HG03064 (cell line): ENCODE data around the gene NPSR1.

Experiments used
- ATAC-seq: cut with Tn5 transposase; IDR thresholded peaks from one replicate; pipeline ENCODE4 v1.9.1; 2021; ENCODE audit warnings: low read depth; ENCODE audit not compliant: unreplicated experiment

Gene NPSR1

DNA sequence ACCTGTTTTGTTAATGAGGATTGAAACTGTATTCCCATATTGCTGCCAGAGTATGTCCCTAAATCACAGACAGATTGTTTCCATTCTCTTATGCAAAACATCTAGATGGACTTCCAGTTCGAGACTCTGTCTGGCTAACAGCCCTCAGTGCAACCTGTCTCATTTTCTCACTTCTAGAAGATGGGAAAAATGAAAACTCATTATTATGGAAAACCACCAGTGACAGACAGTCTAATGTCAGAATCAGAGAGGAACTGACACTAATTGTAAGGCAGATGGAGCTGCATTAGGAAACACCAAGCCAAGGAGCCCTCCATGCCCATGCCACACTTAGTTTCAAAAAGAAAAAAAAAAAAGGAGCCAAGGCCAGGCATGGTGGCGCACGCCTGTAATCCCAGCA is 61.6 kb downstream of the NPSR1 start:
- no peak for ATAC-seq

DNA sequence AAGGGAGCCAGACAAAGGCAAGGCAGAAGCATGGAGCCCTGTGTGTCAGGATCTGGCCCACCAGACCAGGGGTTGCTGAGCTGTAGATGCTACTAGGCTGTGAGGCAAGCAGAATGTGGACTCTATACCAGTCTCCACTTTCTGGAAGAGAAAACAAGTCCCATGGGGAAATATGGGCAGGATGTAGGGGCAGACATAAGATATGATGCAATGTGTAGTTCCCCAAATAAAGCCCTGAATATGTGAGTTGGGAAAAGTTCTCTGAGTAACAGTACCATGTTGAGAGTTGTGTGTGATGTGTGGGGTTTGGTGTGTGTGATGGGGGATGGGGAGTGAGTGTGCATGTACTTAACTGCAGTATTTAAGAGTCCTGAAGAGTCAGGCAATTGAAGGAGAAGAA is 62.3 kb downstream of the NPSR1 start:
- no peak for ATAC-seq

- no peak for ATAC-seq
Measured at GRCh38 chr7:34723338-34723737, 65.3 kb downstream of the NPSR1 start.

DNA sequence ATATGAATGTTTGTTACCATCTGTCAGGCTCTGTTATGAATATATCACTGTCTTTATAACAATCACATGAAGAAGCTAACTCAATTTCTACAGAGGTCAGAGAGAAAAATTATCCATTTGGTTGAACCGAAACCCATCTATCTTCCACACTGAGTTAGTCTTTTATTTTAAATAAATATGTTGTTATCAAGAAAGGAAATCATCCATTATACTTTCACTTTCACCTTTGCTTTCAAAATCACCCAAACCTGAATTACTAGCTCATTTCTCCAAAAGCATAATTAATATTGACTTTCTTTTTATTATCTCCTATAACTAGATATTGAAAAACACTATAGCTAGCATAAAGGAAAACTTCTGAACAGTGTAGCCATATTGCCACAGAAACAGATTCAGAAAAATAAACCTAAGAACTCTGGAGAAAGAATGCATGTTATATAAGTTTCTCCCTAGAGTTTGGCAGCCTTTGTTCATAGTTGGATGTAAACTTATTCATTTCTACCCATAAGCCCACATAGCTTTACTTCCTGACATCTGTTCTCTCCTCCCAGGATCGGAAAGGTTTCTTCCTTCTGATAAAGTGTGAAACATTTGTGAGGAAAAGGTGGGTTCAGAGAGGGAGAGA is 66.0 kb downstream of the NPSR1 start:
- ATAC-seq = no peak

- no peak for ATAC-seq
Measured at GRCh38 chr7:34726221-34726620, 68.2 kb downstream of the NPSR1 start.

- ATAC-seq = no peak
Measured at GRCh38 chr7:34727464-34727995, 69.5 kb downstream of the NPSR1 start.

DNA sequence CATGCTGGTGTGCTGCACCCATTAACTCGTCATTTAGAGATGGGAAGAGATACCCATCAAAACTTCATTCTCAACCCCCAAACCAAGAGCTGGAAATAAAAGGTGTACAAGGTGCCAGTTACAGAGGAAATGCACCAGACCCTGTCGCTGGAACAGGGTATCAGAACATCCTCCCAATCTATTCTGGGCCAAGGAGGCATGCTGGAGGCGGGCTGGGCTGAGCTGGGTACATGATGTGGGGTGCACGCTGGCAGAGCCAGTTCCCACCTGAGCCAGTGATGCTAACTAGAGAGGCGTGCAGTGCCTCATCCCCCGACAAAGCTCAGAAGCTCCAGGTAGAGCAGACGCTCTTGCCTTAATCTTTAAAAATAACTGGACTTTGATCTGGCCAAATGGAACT is 70.1 kb downstream of the NPSR1 start:
- ATAC-seq = no peak

DNA sequence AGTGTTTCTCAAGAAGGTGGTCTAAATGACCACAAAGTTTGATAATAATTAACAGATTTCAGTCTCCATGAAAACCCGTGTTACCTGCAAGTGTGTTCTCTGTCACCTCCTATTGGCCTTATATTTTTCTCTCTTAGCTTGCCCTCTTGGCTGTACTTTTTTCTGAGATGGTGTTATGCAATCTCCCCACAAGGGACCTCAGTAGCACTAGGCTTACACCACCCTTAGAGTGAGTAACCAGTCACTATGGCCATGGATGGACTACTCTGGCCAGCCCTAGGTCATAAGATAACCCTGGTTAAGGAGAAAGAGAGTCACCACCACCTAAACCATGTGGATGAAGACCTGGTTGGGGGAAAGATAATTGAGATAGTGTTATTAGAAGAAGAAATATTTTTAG is 76.8 kb downstream of the NPSR1 start:
- ATAC-seq = no peak

DNA sequence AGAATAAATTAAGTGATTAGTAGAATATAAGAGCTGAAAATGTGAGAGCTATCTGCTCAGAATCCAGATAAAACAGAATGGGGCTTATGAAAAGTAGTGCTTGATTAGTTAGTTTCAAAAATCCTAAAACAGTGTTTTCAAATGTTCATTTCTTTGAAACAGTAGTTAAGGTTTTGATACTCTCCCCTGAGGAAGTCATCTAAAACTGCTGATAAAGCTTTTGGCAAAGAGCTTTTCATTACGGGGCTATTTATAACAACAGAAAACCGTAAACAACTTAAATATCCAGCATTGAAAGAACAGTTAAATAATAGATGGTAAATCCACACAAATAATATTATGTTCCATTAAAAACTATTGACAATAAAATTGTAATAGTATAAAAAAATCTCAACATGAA is 77.5 kb downstream of the NPSR1 start:
- no peak for ATAC-seq

DNA sequence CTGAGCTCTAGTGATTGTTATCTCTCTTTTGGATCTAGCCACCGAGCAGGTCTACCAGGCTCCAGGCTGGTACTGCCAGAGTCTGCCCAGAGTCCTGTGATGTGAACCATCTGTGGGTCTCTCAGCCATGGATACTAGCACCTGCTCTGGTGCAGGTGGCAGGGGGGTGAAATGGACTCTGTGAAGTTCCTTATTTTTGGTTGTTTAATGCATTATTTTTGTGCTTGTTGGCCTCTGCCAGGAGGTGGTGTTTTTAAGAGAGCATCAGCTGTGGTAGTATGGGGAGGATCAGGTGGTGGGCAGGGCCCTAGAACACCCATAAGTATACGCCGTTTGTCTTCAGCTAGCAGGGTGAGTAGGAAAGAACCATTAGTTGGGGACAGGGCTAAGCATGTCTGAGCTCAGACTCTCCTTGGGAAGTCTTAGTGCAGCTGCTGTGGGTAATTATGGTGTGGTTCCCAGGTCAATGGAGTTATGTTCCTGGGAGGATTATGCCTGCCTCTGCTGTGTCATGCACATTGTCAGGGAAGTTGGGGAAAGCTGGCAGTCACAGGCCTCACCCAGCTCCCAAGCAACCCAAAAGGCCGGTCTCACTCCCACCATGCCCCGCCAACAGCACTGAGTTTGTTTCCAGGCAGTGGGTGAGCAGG is 81.8 kb downstream of the NPSR1 start:
- no peak for ATAC-seq

GRCh38 chr7:34740840-34741239 is 82.8 kb downstream of the NPSR1 start:
- no peak for ATAC-seq

GRCh38 chr7:34747176-34747781 is 89.3 kb downstream of the NPSR1 start:
- no peak for ATAC-seq

DNA sequence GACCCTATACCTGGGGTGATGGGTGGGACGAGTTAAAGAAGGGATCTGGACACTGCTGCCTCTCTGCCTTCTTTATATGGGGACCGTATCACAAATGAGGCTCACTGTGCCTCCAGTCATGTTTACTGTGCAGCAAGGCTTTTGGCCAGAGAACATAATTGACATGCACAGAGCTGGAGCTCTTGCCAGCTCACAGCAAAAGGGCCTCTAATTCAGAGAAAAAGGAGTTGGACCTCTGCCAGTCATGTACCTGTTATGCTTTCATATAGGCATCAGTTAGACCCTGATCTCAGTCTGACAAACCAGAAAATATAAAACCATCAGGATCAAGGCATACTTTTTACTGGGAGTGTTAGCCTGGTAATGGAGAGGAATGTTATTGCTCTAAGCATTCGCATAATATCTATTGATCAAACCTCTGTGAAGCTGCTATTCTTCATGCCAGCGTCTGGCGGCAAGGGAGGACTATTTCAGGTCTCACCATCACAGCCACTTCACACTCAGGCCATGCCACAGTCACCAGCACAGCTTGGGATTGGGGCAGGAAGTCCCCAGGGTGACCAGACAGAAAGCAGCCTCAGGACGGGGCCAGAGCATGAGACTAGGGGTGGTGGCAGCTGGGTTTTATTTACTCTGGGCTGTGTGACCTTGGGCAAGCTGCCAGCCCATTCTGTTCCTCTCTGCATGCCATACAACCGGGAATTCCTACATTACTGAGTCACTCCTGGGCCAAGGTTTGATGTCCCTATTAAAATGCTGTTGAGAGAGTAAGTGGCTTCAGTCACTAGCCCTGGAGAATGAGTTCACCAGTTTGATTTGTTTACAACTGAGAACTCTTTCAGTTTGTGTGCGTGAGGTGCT is 90.1 kb downstream of the NPSR1 start:
- ATAC-seq = no peak

DNA sequence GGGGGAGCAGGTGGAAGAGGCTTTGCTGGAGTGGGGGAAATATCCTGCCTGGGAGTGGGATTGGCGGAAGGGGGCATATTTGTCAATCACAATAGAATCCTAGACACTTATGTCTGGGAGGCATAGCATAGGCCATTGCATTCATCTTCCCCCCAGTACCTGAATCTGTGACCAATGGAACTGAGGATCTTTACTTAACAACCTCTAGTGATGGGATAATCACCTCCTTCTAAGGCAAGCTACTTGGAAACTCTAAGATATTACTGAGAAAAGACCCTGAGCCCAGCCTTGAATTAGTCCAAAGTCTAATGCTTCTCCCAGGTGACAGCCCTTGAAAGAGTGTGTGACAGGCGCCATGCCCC is 90.7 kb downstream of the NPSR1 start:
- no peak for ATAC-seq

DNA sequence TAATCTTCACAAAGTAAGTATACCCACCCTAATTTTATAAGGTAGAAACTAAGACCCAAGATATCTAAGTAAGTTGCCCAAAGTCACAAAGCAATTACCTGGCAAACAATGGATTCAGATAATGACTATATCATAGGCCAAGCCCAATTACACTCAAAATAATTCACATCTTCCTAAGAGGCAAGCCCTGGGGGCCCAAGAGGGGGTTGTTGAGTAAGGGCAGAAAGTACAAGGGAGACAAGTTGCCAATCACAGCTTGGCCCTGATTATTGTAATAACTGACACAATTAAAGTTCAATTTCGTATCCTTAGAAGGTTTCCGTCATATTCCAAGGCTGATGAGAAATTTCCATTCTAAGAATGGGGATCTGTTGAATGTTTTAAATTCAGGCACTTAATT is 91.4 kb downstream of the NPSR1 start:
- ATAC-seq = no peak

DNA sequence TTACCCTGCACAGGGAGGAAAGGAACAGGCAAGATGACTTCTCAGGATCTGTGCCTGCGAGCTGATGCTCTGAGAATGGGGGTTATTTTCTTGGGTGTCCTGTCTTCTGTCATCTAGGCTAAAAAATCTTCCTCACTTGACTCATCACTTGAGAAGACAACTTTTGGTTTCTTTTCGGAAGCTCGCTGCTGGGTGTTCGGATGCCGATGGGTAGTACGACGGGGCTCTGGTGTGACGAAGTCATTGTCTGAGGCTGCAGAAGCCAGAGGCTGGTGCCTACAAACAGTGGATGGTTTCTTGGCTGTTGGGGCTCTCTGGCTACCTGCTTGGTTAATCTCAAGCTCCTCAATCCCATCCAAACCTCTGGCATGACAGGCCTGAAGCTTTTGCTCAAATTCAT is 92.2 kb downstream of the NPSR1 start:
- no peak for ATAC-seq

DNA sequence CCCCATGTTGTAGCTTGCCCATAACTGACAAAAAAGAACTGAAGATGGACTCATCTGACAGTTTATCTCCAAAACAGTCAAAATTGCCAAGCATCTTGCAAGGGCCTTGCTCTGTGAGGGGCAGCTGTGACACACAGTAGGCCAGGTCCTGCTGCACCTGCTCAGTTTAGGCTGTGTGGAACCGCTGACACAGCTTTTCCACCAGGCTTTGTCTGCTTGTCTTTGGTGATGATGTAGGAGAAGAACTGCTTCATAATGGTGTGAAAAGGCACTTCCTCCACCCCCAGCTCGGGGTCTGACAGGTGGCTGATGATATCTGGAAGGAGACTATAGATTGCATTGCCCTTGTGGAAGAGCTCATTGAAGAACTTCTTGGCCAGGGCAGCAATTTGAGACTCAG is 92.6 kb downstream of the NPSR1 start:
- no peak for ATAC-seq

DNA sequence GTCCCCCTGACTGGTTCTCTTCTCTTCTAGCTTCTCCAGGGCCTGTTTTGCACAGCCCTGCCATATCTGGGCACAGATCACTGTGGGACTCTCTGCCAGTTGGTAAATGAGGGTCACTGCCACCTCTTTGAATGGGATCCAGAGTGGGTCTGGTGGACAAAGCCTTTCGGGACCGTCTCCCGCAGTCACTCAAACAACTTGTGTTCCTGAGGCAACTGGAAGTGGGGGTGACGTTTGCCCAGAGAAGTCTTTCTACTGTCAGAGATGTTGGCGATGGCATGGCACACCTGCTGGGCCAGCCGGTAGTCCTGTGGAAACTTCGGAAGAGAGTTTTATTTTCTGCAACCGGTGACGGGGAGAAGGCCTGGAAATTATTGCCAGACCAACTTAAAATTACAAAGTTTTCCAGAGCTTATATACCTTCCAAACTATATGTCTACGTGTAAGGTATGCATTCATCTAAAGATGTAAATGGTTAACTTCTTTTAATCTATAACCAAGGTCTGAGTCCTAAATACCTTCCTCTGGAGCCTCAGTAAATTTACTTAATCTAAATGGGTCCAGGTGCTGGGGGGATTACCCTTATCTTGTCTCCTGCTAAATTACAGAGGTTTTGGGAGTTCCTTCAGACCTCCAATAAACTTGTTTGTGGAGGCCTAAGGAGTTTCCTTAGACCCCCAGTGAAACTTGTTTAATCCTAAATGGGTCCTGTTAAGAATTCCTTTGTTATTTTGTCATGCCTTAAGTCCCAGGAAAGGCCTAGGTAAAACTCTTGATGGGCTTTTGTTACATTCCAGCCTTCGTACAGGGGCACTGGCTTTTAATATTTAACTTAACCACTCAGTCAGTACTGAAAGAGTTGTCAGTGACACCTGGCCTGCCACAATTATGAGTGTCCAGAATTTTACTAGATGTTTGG is 94.0 kb downstream of the NPSR1 start:
- no peak for ATAC-seq

- ATAC-seq = no peak
Measured at GRCh38 chr7:34752929-34753328, 94.9 kb downstream of the NPSR1 start.

DNA sequence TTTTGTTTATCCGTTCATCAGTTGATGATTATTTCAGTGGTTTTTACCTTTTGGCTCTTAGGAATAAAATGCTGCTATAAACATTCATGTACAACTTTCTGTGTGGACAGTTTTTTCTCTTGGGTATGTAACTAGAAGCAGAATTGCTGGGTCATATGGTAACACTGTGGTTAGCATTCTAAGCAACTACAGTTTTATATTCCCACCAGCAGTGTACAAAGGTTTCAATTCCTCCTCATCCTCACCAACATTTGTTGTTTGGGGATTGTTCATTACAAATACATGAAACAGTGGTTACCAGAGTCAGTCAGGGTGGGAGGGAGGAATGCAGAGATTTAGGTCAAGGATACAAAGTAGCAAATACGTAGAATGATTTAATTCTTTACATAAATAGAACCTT is 97.0 kb downstream of the NPSR1 start:
- ATAC-seq = no peak
